H9 (cell line): ENCODE results near the gene MITF. TPM values are rescaled to one million over a fixed set of nuclear protein-coding genes. Genes with fewer than 3 reads are reported as not detected.

Experiments
- DNase-seq: peaks from one replicate; pipeline ENCODE4 v3.0.0-alpha.2; 2017
- H2AFZ ChIP-seq: one replicate; pipeline ENCODE4 v1.6.1; 2013; ENCODE audit warnings: mild to moderate bottlenecking, low read length, control low read depth, moderate library complexity
- H2AK5ac ChIP-seq: 2 replicates; pipeline ENCODE4 v1.6.1; 2013; ENCODE audit warnings: low read length, control low read depth, mixed read lengths; ENCODE audit not compliant: insufficient read length
- H2BK120ac ChIP-seq: one replicate; pipeline ENCODE4 v1.6.1; 2013; ENCODE audit warnings: low read depth, mild to moderate bottlenecking, low read length, control low read depth, inconsistent platforms; ENCODE audit not compliant: poor library complexity, severe bottlenecking
- H2BK12ac ChIP-seq: 2 replicates; pipeline ENCODE4 v1.6.1; 2013; ENCODE audit warnings: low read length, control low read depth, mixed read lengths, low read depth; ENCODE audit not compliant: insufficient read length
- H2BK15ac ChIP-seq: 2 replicates; pipeline ENCODE4 v1.6.1; 2013; ENCODE audit warnings: low read depth, low read length, control low read depth
- H2BK20ac ChIP-seq: one replicate; pipeline ENCODE4 v1.6.1; 2013; ENCODE audit warnings: low read depth, mild to moderate bottlenecking, low read length, control low read depth, inconsistent platforms; ENCODE audit not compliant: poor library complexity, severe bottlenecking
- H2BK5ac ChIP-seq: 2 replicates; pipeline ENCODE4 v1.6.1; 2013; ENCODE audit warnings: low read length, control low read depth, mixed read lengths; ENCODE audit not compliant: insufficient read length
- H3K14ac ChIP-seq: 2 replicates; pipeline ENCODE4 v1.6.1; 2013; ENCODE audit warnings: low read length, control low read depth; ENCODE audit not compliant: insufficient read depth
- H3K18ac ChIP-seq: 2 replicates; pipeline ENCODE4 v1.6.1; 2013; ENCODE audit warnings: low read depth, mild to moderate bottlenecking, mixed read lengths, low read length, control low read depth; ENCODE audit not compliant: insufficient read length
- H3K23ac ChIP-seq: 2 replicates; pipeline ENCODE4 v1.6.1; 2013; ENCODE audit warnings: low read length, control low read depth, mixed read lengths, low read depth; ENCODE audit not compliant: insufficient read length
- H3K23me2 ChIP-seq: 2 replicates; pipeline ENCODE4 v1.6.1; 2013; ENCODE audit warnings: low read depth, mild to moderate bottlenecking, mixed read lengths, low read length, control low read depth; ENCODE audit not compliant: insufficient read length, poor library complexity, severe bottlenecking
- H3K27ac ChIP-seq: 2 replicates; pipeline ENCODE4 v1.5.1; 2013; ENCODE audit warnings: low read length, control low read depth, mixed read lengths, low read depth; ENCODE audit not compliant: insufficient read length
- H3K27me3 ChIP-seq: 2 replicates; pipeline ENCODE4 v1.6.1; 2013; ENCODE audit warnings: low read length, control low read depth, inconsistent platforms; ENCODE audit not compliant: insufficient read depth
- H3K4ac ChIP-seq: 2 replicates; pipeline ENCODE4 v1.6.1; 2013; ENCODE audit warnings: low read depth, mild to moderate bottlenecking, control low read depth, inconsistent platforms, low read length, moderate library complexity
- H3K4me1 ChIP-seq: 2 replicates; pipeline ENCODE4 v1.6.1; 2013; ENCODE audit warnings: low read length, control low read depth, inconsistent platforms; ENCODE audit not compliant: insufficient read depth
- H3K4me2 ChIP-seq: 2 replicates; pipeline ENCODE4 v1.6.1; 2013; ENCODE audit warnings: low read length, control low read depth, mixed read lengths; ENCODE audit not compliant: insufficient read length, insufficient read depth
- H3K56ac ChIP-seq: 2 replicates; pipeline ENCODE4 v1.6.1; 2013; ENCODE audit warnings: low read depth, mild to moderate bottlenecking, mixed read lengths, low read length, control low read depth; ENCODE audit not compliant: insufficient read length
- H3K79me1 ChIP-seq: 2 replicates; pipeline ENCODE4 v1.6.1; 2013; ENCODE audit warnings: low read depth, mild to moderate bottlenecking, moderate library complexity, low read length, control low read depth, inconsistent platforms; ENCODE audit not compliant: insufficient read depth, poor library complexity, severe bottlenecking
- H3K79me2 ChIP-seq: 2 replicates; pipeline ENCODE4 v1.6.1; 2013; ENCODE audit warnings: low read length, control low read depth, inconsistent platforms; ENCODE audit not compliant: insufficient read depth
- H3K9ac ChIP-seq: 2 replicates; pipeline ENCODE4 v1.6.1; 2013; ENCODE audit warnings: low read length, control low read depth, mixed read lengths; ENCODE audit not compliant: insufficient read length; ENCODE audit errors: extremely low read depth
- H3K9me3 ChIP-seq: one replicate; pipeline ENCODE4 v1.6.1; 2013; ENCODE audit warnings: low read depth, low read length, inconsistent platforms; ENCODE audit not compliant: control insufficient read depth
- H3T11ph ChIP-seq: one replicate; pipeline ENCODE4 v1.6.1; 2013; ENCODE audit warnings: mild to moderate bottlenecking, low read length, control low read depth, inconsistent platforms
- H4K20me1 ChIP-seq: one replicate; pipeline ENCODE4 v1.6.1; 2013; ENCODE audit not compliant: control insufficient read depth, insufficient read length, insufficient read depth
- H4K5ac ChIP-seq: 2 replicates; pipeline ENCODE4 v1.6.1; 2013; ENCODE audit warnings: low read depth, mild to moderate bottlenecking, mixed read lengths, low read length, control low read depth; ENCODE audit not compliant: insufficient read length
- H4K8ac ChIP-seq: replicated peaks from 2 replicates; pipeline ENCODE4 v1.6.1; 2013; ENCODE audit warnings: low read length, control low read depth, mixed read lengths, low read depth; ENCODE audit not compliant: insufficient read length
- H4K91ac ChIP-seq: 2 replicates; pipeline ENCODE4 v1.6.1; 2013; ENCODE audit warnings: low read depth, mild to moderate bottlenecking, moderate library complexity, mixed read lengths, low read length, control low read depth; ENCODE audit not compliant: insufficient read length
- H3K27ac Mint-ChIP-seq, 3 experiments: 2 replicates in 2 of 3; 3 replicates in 1 of 3; pipeline ENCODE4 v1.8.0; 2020 to 2021; ENCODE audit warnings: mixed read lengths in 3 of 3, mild to moderate bottlenecking in 1 of 3, moderate library complexity in 1 of 3
- H3K27me3 Mint-ChIP-seq: 2 replicates; pipeline ENCODE4 v1.8.0; 2021; ENCODE audit warnings: low read depth, mild to moderate bottlenecking, moderate library complexity, mixed read lengths
- H3K36me3 Mint-ChIP-seq, 3 experiments: 2 replicates in 2 of 3; 3 replicates in 1 of 3; pipeline ENCODE4 v1.8.0; 2020 to 2021; ENCODE audit warnings: low read depth in 3 of 3, mixed read lengths in 3 of 3; ENCODE audit not compliant: insufficient read depth in 1 of 3
- H3K4me1 Mint-ChIP-seq, 2 experiments: 2 replicates each; pipeline ENCODE4 v1.8.0; 2020; ENCODE audit warnings: mixed read lengths in 2 of 2
- H3K4me3 Mint-ChIP-seq, 2 experiments: 2 replicates in 1 of 2; 3 replicates in 1 of 2; pipeline ENCODE4 v1.8.0; 2020 to 2021; ENCODE audit warnings: mild to moderate bottlenecking in 2 of 2, mixed read lengths in 2 of 2, moderate library complexity in 1 of 2
- H3K9me3 Mint-ChIP-seq, 2 experiments: 2 replicates in 1 of 2; 3 replicates in 1 of 2; pipeline ENCODE4 v1.8.0; 2020; ENCODE audit warnings: mild to moderate bottlenecking in 2 of 2, mixed read lengths in 2 of 2, moderate library complexity in 1 of 2
- WGBS: extraction: QIAGEN DNeasy Blood & Tissue Kit; methylation state at CpG from one replicate; pipeline ENCODE4 v1.1.7; 2013; ENCODE audit warnings: missing lambda C conversion rate, low lambda C conversion rate, mixed read lengths; ENCODE audit not compliant: insufficient read length; ENCODE audit errors: extremely low coverage; 5-methylcytosine and 5-hydroxymethylcytosine counted together
- total RNA-seq: library from RNA; stranded (reverse); gene quantifications from 2 replicates; pipeline ENCODE4 v1.2.1, GENCODE V29; 2021
- TF ChIP-seq, protein P1 (sequence below): fragments of 200-600 bp; sonication (generic); conservative IDR thresholded peaks from 3 replicates; pipeline ENCODE4 v1.8.0; 2021; ENCODE audit warnings: antibody characterized with exemption, mild to moderate bottlenecking

The MITF gene
- total RNA-seq, 1 experiment from 2014 or later, result 0.81 TPM

DNA sequence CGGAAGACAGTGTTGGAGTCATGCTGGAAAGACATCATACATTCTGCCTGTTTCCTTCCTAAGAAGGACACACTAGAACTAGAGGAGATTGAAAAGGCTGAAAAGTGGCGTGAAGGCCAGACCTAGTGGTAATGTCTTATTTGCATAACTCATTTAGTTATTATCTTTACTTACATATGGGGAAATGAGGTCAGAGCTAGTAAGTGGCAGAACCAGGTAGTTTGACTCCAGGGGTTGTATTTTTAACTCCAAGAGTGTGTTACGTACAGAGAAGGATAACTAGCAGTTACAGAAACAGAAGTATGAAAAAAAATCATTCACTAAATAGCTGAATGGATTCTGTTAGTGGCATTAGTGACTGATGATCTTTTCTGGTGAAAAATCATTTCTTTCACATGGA lies 108.0 kb downstream of the MITF start:
- H2BK20ac ChIP-seq, result no peak overlapping the region
- H3T11ph ChIP-seq, result no peak overlapping the region
- no peak overlapping the region for H3K18ac ChIP-seq
- no peak overlapping the region for H2AK5ac ChIP-seq
- no peaks in the 10 kb centered on the region for H3K4me1 ChIP-seq
- H3K27me3 ChIP-seq, result no peaks in the 10 kb centered on the region
- H4K91ac ChIP-seq, result no peak overlapping the region
- H3K23ac ChIP-seq, result no peak overlapping the region
- no peak overlapping the region for H3K4me3 Mint-ChIP-seq
- H2BK15ac ChIP-seq, result no peak overlapping the region
- no peak overlapping the region for H3K56ac ChIP-seq
- WGBS, result no CpG with 5 or more reads among the region's 3 CpGs
- no peak overlapping the region for H3K4ac ChIP-seq
- H3K27ac ChIP-seq, result no peak overlapping the region
- no peak overlapping the region for H2BK5ac ChIP-seq
- no peaks in the 10 kb centered on the region for H3K9me3 Mint-ChIP-seq
- H3K79me1 ChIP-seq, result no peaks in the 10 kb centered on the region
- H3K27ac Mint-ChIP-seq, result no peak overlapping the region
- no peak overlapping the region for H3K14ac ChIP-seq
- no peaks in the 10 kb centered on the region for H3K79me2 ChIP-seq
- no peak overlapping the region for H2BK120ac ChIP-seq
- no peaks in the 10 kb centered on the region; the same call in 1 of the 2 replicates for H3K27me3 Mint-ChIP-seq
- no peaks in the 10 kb centered on the region for H3K23me2 ChIP-seq
- no peak overlapping the region for H4K5ac ChIP-seq
- H3K4me2 ChIP-seq, result no peak overlapping the region
- no peak for DNase-seq
- no peaks in the 10 kb centered on the region for H3K9me3 ChIP-seq
- no peak overlapping the region for H3K9ac ChIP-seq
- H4K20me1 ChIP-seq, result no peaks in the 10 kb centered on the region
- H3K4me1 Mint-ChIP-seq, result no peaks in the 10 kb centered on the region
- no peak overlapping the region for H2AFZ ChIP-seq
- H3K36me3 Mint-ChIP-seq, result no peaks in the 10 kb centered on the region
- no peak overlapping the region for H2BK12ac ChIP-seq
- no peak overlapping the region for H4K8ac ChIP-seq
- TF ChIP-seq, protein P1, sequence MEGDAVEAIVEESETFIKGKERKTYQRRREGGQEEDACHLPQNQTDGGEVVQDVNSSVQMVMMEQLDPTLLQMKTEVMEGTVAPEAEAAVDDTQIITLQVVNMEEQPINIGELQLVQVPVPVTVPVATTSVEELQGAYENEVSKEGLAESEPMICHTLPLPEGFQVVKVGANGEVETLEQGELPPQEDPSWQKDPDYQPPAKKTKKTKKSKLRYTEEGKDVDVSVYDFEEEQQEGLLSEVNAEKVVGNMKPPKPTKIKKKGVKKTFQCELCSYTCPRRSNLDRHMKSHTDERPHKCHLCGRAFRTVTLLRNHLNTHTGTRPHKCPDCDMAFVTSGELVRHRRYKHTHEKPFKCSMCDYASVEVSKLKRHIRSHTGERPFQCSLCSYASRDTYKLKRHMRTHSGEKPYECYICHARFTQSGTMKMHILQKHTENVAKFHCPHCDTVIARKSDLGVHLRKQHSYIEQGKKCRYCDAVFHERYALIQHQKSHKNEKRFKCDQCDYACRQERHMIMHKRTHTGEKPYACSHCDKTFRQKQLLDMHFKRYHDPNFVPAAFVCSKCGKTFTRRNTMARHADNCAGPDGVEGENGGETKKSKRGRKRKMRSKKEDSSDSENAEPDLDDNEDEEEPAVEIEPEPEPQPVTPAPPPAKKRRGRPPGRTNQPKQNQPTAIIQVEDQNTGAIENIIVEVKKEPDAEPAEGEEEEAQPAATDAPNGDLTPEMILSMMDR, result no peak
